GM12878 (cell line): ENCODE measurements around the gene CD2AP.

Experiments used
- EGR1 ChIP-seq, 2 experiments: IDR thresholded peaks; 1 replicate in 1 of 2; 2 replicates in 1 of 2; pipeline ENCODE4 v1.6.1; 2011 to 2012; ENCODE audit warnings: low read depth in 2 of 2, low read length in 2 of 2, borderline replicate concordance in 1 of 2, mild to moderate bottlenecking in 1 of 2, moderate library complexity in 1 of 2
- POLR2A ChIP-seq: IDR thresholded peaks from 2 replicates; pipeline ENCODE4 v1.6.1; 2011; ENCODE audit warnings: low read depth, mild to moderate bottlenecking, low read length

- TF ChIP-seq EGR1 (IDR thresholded peaks at IDR 0.05; ENCODE audit: borderline replicate concordance in 1 of 2, low read depth in 2 of 2, low read length in 2 of 2) = no peak
- no peak for TF ChIP-seq POLR2A
Observed at GRCh38 chr6:47563162-47563561, 85.6 kb downstream of the CD2AP start.
